Subcutaneous abdominal adipose tissue (tissue), 5 donors: ENCODE results near the gene SLC35B1.

Source experiments
- H3K27ac ChIP-seq: one replicate; pipeline ENCODE4 v1.7.0; 2013; ENCODE audit warnings: low read depth, mild to moderate bottlenecking, inconsistent platforms, low read length, moderate library complexity
- H3K27me3 ChIP-seq, 5 donors: one replicate each; pipeline ENCODE4 v1.7.0; 2013; ENCODE audit warnings: low read length in 5 of 5, inconsistent platforms in 1 of 5; ENCODE audit not compliant: control insufficient read depth in 5 of 5, insufficient read depth in 4 of 5
- H3K36me3 ChIP-seq, 5 donors: one replicate each; pipeline ENCODE4 v1.7.0; 2013; ENCODE audit warnings: low read length in 5 of 5; ENCODE audit not compliant: control insufficient read depth in 5 of 5, insufficient read depth in 5 of 5
- H3K4me1 ChIP-seq, 5 donors: one replicate each; pipeline ENCODE4 v1.7.0; 2013; ENCODE audit warnings: low read length in 5 of 5, mild to moderate bottlenecking in 3 of 5, moderate library complexity in 1 of 5; ENCODE audit not compliant: control insufficient read depth in 5 of 5, insufficient read depth in 5 of 5
- H3K4me3 ChIP-seq, 5 donors: one replicate each; pipeline ENCODE4 v1.7.0; 2013; ENCODE audit warnings: low read length in 5 of 5, low read depth in 1 of 5
- H3K9ac ChIP-seq, 5 donors: one replicate each; pipeline ENCODE4 v1.7.0; 2013; ENCODE audit warnings: low read length in 5 of 5, mild to moderate bottlenecking in 4 of 5, moderate library complexity in 3 of 5
- H3K9me3 ChIP-seq, 5 donors: one replicate each; pipeline ENCODE4 v1.7.0; 2013; ENCODE audit warnings: low read length in 5 of 5; ENCODE audit not compliant: control insufficient read depth in 5 of 5
- donor health status: healthy.
- donor health status: healthy.
- donor health status: healthy.
- donor health status: healthy.
- donor health status: healthy.

The SLC35B1 gene

GRCh38 chr17:49723423-49723822 lies 15.7 kb upstream of the SLC35B1 start:
- H3K27ac ChIP-seq: peak overlapping the region; percentile 23
- peaks cover 4 to 24% (median 14%) of the 10 kb centered on the region in 5 donors for H3K36me3 ChIP-seq
- H3K9ac ChIP-seq: no peak overlapping the region
- peaks cover 6 to 33% (median 17%) of the 10 kb centered on the region in 5 donors for H3K4me1 ChIP-seq
- no peaks in the 10 kb centered on the region for H3K27me3 ChIP-seq
- H3K9me3 ChIP-seq: no peaks in the 10 kb centered on the region
- peak overlapping the region in 1 of 5 donors; percentile 17 for H3K4me3 ChIP-seq

GRCh38 chr17:49722066-49722465 lies 14.3 kb upstream of the SLC35B1 start:
- Histone ChIP-seq H3K36me3 (peaks cover 4 to 33% (median 24%) of the 10 kb centered on the region in 5 donors), H3K9ac (no peak overlapping the region), H3K27ac (no peak overlapping the region), H3K27me3 (no peaks in the 10 kb centered on the region), H3K4me3 (no peak overlapping the region), H3K4me1 (peaks cover 6 to 24% (median 20%) of the 10 kb centered on the region in 5 donors), H3K9me3 (no peaks in the 10 kb centered on the region)

- Histone ChIP-seq H3K4me3 (no peak overlapping the region), H3K9ac (no peak overlapping the region), H3K9me3 (no peaks in the 10 kb centered on the region), H3K36me3 (peaks cover 4 to 63% (median 48%) of the 10 kb centered on the region in 5 donors), H3K4me1 (peaks cover 0 to 5% (median 4%) of the 10 kb centered on the region in 5 donors), H3K27ac (no peak overlapping the region), H3K27me3 (no peaks in the 10 kb centered on the region)
Measured at GRCh38 chr17:49717371-49717861, 9.7 kb upstream of the SLC35B1 start.

DNA sequence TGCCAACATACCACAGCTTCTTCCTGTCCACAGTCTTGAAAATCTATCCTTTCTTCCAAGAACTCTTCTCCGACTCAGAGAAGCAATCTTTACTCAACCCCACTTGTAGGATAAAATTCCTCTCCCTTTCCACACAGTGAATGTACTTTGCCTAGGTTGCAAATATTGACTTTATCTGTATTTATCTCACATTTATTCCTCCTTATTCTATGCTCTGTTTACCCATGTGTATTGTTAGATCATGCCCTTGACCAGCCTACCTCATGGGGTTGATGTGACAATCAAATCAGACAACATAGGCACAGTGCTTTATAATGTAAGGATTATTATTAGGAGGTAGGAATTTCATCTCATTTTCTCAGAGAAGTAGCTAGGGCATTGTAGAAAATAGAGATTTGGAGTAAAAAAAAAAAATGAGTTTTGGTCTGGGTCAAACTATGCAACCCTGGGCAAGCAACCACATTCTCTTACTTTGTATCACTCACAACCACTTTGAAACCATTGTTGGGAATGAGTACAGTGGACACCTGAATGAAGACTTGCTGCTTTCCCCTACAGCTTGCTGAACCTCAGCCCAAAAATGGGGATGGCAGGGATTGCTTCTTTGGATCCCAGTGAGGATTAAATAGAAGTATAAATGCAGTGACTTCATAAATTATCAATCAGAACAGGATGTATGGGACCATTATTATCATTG lies 9.1 kb upstream of the SLC35B1 start:
- H3K36me3 ChIP-seq: peaks cover 4 to 62% (median 48%) of the 10 kb centered on the region in 5 donors
- no peak overlapping the region for H3K4me3 ChIP-seq
- no peak overlapping the region for H3K9ac ChIP-seq
- no peaks in the 10 kb centered on the region for H3K9me3 ChIP-seq
- no peak overlapping the region for H3K27ac ChIP-seq
- no peaks in the 10 kb centered on the region for H3K27me3 ChIP-seq
- H3K4me1 ChIP-seq: peaks cover 0 to 2% (median 0%) of the 10 kb centered on the region in 5 donors

DNA sequence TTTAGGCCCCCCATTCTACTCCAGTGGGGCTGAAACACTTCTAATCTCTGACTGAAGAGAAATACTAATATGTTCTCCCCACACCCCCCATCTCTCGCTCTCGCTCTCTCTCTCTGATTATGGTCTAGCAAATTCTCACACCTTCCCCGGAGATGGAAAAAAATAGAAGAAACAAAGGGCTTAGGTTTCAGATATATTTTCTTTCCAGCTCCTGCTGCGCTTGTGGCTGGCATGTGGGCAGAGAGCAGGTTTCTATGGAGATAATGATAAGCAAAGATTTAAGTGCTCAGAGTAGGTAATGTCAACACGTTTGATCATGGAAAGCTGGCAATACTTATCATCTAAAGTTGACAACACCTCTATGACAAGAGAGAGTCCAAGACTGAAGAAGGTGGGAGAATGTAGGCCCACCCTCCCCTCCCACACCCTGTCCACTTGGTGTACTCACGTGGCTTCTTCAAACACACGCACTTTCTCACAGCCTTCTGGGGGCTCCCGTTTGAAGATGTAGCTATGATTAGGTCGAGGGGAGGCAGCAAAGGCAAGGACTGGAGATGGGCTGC lies 8.0 kb upstream of the SLC35B1 start:
- Histone ChIP-seq H3K4me3 (no peak overlapping the region), H3K9me3 (no peaks in the 10 kb centered on the region), H3K27me3 (no peaks in the 10 kb centered on the region), H3K4me1 (peaks cover 0 to 2% (median 0%) of the 10 kb centered on the region in 5 donors), H3K9ac (peak overlapping the region in 1 of 5 donors; percentile 48), H3K36me3 (peaks cover 0 to 66% (median 48%) of the 10 kb centered on the region in 5 donors), H3K27ac (no peak overlapping the region)

GRCh38 chr17:49715216-49715615 lies 7.5 kb upstream of the SLC35B1 start:
- Histone ChIP-seq H3K36me3 (peaks cover 0 to 68% (median 50%) of the 10 kb centered on the region in 5 donors), H3K9me3 (no peaks in the 10 kb centered on the region), H3K4me1 (peaks cover 0 to 2% (median 0%) of the 10 kb centered on the region in 5 donors)

GRCh38 chr17:49708515-49709183 lies 885 bp upstream of the SLC35B1 start:
- peaks cover 11 to 39% (median 27%) of the 10 kb centered on the region in 5 donors for H3K36me3 ChIP-seq
- H3K27ac ChIP-seq: peak overlapping the region; percentile 92
- no peaks in the 10 kb centered on the region for H3K27me3 ChIP-seq
- H3K4me1 ChIP-seq: peaks cover 6 to 29% (median 26%) of the 10 kb centered on the region in 5 donors
- H3K9ac ChIP-seq: peak overlapping the region in 4 of 5 donors; percentile 63 to 96 (median 80)
- no peaks in the 10 kb centered on the region for H3K9me3 ChIP-seq
- H3K4me3 ChIP-seq: peak overlapping the region; percentile 78 to 92 (median 90)

More at GRCh38 chr17:49715216-49715615, 7.5 kb upstream of the SLC35B1 start:
- H3K9ac ChIP-seq: peak overlapping the region in 2 of 5 donors; percentile 29 to 48
- H3K27me3 ChIP-seq: no peaks in the 10 kb centered on the region
- no peak overlapping the region for H3K27ac ChIP-seq
- no peak overlapping the region for H3K4me3 ChIP-seq

- Histone ChIP-seq H3K27me3 (no peaks in the 10 kb centered on the region), H3K4me3 (peak overlapping the region; percentile 86 to 92 (median 90)), H3K4me1 (peaks cover 6 to 29% (median 26%) of the 10 kb centered on the region in 5 donors), H3K27ac (peak overlapping the region; percentile 92), H3K9ac (peak overlapping the region; percentile 89 to 96 (median 91)), H3K9me3 (no peaks in the 10 kb centered on the region), H3K36me3 (peaks cover 11 to 47% (median 40%) of the 10 kb centered on the region in 5 donors)
Measured at GRCh38 chr17:49707246-49707607, 537 bp downstream of the SLC35B1 start.

- H3K4me3 ChIP-seq: no peak overlapping the region
- H3K4me1 ChIP-seq: peaks cover 6 to 29% (median 26%) of the 10 kb centered on the region in 5 donors
- H3K27ac ChIP-seq: no peak overlapping the region
- no peak overlapping the region for H3K9ac ChIP-seq
- peaks cover 17 to 59% (median 55%) of the 10 kb centered on the region in 5 donors for H3K36me3 ChIP-seq
- H3K9me3 ChIP-seq: no peaks in the 10 kb centered on the region
- no peaks in the 10 kb centered on the region for H3K27me3 ChIP-seq
Measured at GRCh38 chr17:49705254-49705653, 2.5 kb downstream of the SLC35B1 start.
